B cell (primary cell): ENCODE measurements around the gene CDKN2B. TPM values are rescaled to one million over a fixed set of nuclear protein-coding genes. Genes with fewer than 3 reads are reported as not detected.

Source experiments
- ATAC-seq: fragments of 200-7000 bp; cut with Tn5 transposase; one replicate; pipeline ENCODE4 v1.10.0; 2021; ENCODE audit warnings: low read depth, mild to moderate bottlenecking, moderate number of reproducible peaks, moderate library complexity
- CTCF ChIA-PET: fragments of 350-600 bp; sonication (Branson Sonifier 250); formaldehyde crosslinking; loops from one replicate; lab custom pipeline; 2021; ENCODE audit warnings: antibody characterized with exemption, inconsistent platforms; lab: Charles Lee
- POLR2A ChIA-PET: fragments of 350-600 bp; sonication (Branson Sonifier 250); formaldehyde crosslinking; loops from one replicate; lab custom pipeline; 2021; ENCODE audit warnings: antibody characterized with exemption; lab: Charles Lee
- DNase-seq: peaks from one replicate; pipeline ENCODE4 v3.0.0; 2013
- H2AFZ ChIP-seq: 2 replicates; pipeline ENCODE4 v1.6.1; 2012; ENCODE audit warnings: mild to moderate bottlenecking, low read depth, low read length; ENCODE audit not compliant: insufficient read depth, poor library complexity, severe bottlenecking
- H3K27ac ChIP-seq, 2 donors: 1 replicate in 1 of 2; 2 replicates in 1 of 2; pipeline ENCODE4 v1.5.1; 2012 to 2013; ENCODE audit warnings: low read length in 2 of 2, mild to moderate bottlenecking in 2 of 2, moderate library complexity in 1 of 2
- H3K27me3 ChIP-seq, 4 experiments: fragments of 200-600 bp in 1 of 4; sonication (generic) in 1 of 4; replicated peaks in 1 of 4; 1 replicate in 2 of 4; 2 replicates in 2 of 4; pipeline versions ENCODE4 v1.6.1 to v1.7.0; 2013 to 2016; ENCODE audit warnings: low read length in 3 of 4, mild to moderate bottlenecking in 2 of 4, mixed read lengths in 1 of 4, moderate library complexity in 1 of 4; ENCODE audit not compliant: insufficient read depth in 4 of 4, control insufficient read depth in 3 of 4; ENCODE audit errors: control extremely low read depth in 1 of 4
- H3K36me3 ChIP-seq, 2 experiments: replicated peaks in 1 of 2; 1 replicate in 1 of 2; 2 replicates in 1 of 2; pipeline versions ENCODE4 v1.6.1 to v1.7.1; 2013; ENCODE audit warnings: low read length in 1 of 2; ENCODE audit not compliant: insufficient read depth in 2 of 2, control insufficient read depth in 1 of 2; ENCODE audit errors: control extremely low read depth in 1 of 2, extremely low read depth in 1 of 2
- H3K4me1 ChIP-seq, 2 donors: fragments of 200-600 bp in 1 of 2; sonication (generic) in 1 of 2; 1 replicate in 1 of 2; 2 replicates in 1 of 2; pipeline versions ENCODE4 v1.5.1 to v1.6.1; 2013 to 2017; ENCODE audit warnings: low read length in 2 of 2; ENCODE audit not compliant: control insufficient read depth in 2 of 2, insufficient read depth in 2 of 2
- H3K4me2 ChIP-seq: replicated peaks from 2 replicates; pipeline ENCODE3; 2012; ENCODE audit warnings: mild to moderate bottlenecking, low read depth, low read length; ENCODE audit not compliant: poor library complexity, severe bottlenecking
- H3K4me3 ChIP-seq, 5 experiments: fragments of 200-600 bp in 1 of 5; sonication (generic) in 1 of 5; 1 replicate in 3 of 5; 2 replicates in 2 of 5; pipeline versions ENCODE4 v1.5.1 to v1.7.0; 2011 to 2016; ENCODE audit warnings: low read length in 4 of 5, mild to moderate bottlenecking in 4 of 5, low read depth in 2 of 5, control low read depth in 1 of 5, moderate library complexity in 1 of 5; ENCODE audit not compliant: insufficient read depth in 1 of 5; ENCODE audit errors: control extremely low read depth in 1 of 5, extremely low read depth in 1 of 5
- H3K79me2 ChIP-seq: fragments of 200-600 bp; sonication (generic); one replicate; pipeline ENCODE4 v1.6.0; 2016; ENCODE audit warnings: low read length; ENCODE audit not compliant: control insufficient read depth, insufficient read depth
- H3K9ac ChIP-seq: fragments of 200-600 bp; sonication (generic); 2 replicates; pipeline ENCODE4 v1.6.1; 2017; ENCODE audit warnings: mild to moderate bottlenecking, low read length, moderate library complexity
- H3K9me3 ChIP-seq, 3 donors: one replicate each; pipeline versions ENCODE4 v1.6.1 to v1.7.1; 2013; ENCODE audit warnings: low read length in 2 of 3; ENCODE audit not compliant: control insufficient read depth in 2 of 3, insufficient read depth in 1 of 3; ENCODE audit errors: control extremely low read depth in 1 of 3
- H4K20me1 ChIP-seq: 2 replicates; pipeline ENCODE4 v1.6.0; 2012; ENCODE audit warnings: mild to moderate bottlenecking, low read length; ENCODE audit not compliant: insufficient read depth, control insufficient read depth, poor library complexity, severe bottlenecking
- H3K27ac Mint-ChIP-seq: one replicate; pipeline ENCODE4 v1.8.0; 2021; ENCODE audit warnings: mixed read lengths
- H3K27me3 Mint-ChIP-seq: one replicate; pipeline ENCODE4 v1.8.0; 2021; ENCODE audit warnings: mixed read lengths
- H3K4me1 Mint-ChIP-seq: one replicate; pipeline ENCODE4 v1.8.0; 2021; ENCODE audit warnings: mixed read lengths
- H3K4me3 Mint-ChIP-seq: one replicate; pipeline ENCODE4 v1.8.0; 2021; ENCODE audit warnings: mixed read lengths
- H3K9me3 Mint-ChIP-seq: one replicate; pipeline ENCODE4 v1.8.0; 2022; ENCODE audit warnings: mixed read lengths; ENCODE audit not compliant: insufficient read depth
- CTCF ChIP-seq: fragments of 200-600 bp; IDR thresholded peaks from one replicate; pipeline ENCODE4 v1.8.0; 2022; ENCODE audit warnings: antibody characterized with exemption, mild to moderate bottlenecking
- EZH2 ChIP-seq: IDR thresholded peaks from 2 replicates; pipeline ENCODE4 v1.6.1; 2012; ENCODE audit warnings: borderline replicate concordance, low read depth, mild to moderate bottlenecking, moderate library complexity, low read length; ENCODE audit not compliant: insufficient read depth, poor library complexity, severe bottlenecking
- WGBS: methylation state at CpG from one replicate; pipeline ENCODE4 v1.1.5; 2013; ENCODE audit warnings: missing lambda C conversion rate; ENCODE audit not compliant: insufficient coverage; 5-methylcytosine and 5-hydroxymethylcytosine counted together
- intact Hi-C: fragments of 100-400 bp; cut with micrococcal nuclease; formaldehyde crosslinking; loops from one replicate; pipeline ENCODE4 v1.10.0; 2022
- polyA plus RNA-seq: library from polyadenylated mRNA; depleted of rRNA; stranded (reverse); fragments of >200 nt; gene quantifications from 2 replicates; pipeline ENCODE4 v1.2.3, GENCODE V29; 2012
- total RNA-seq, 2 donors: library from RNA; stranded (reverse); fragments of 120-200 nt in 1 of 2; gene quantifications; 1 replicate in 1 of 2; 2 replicates in 1 of 2; pipeline versions ENCODE4 v1.2.3 to v1.2.4, GENCODE V29; 2013 to 2022

The CDKN2B gene
- total and polyA plus RNA-seq, 2 donors (not counting 1 experiment from before 2014, with no cell fraction given): 0.36 to 0.42 TPM

DNA sequence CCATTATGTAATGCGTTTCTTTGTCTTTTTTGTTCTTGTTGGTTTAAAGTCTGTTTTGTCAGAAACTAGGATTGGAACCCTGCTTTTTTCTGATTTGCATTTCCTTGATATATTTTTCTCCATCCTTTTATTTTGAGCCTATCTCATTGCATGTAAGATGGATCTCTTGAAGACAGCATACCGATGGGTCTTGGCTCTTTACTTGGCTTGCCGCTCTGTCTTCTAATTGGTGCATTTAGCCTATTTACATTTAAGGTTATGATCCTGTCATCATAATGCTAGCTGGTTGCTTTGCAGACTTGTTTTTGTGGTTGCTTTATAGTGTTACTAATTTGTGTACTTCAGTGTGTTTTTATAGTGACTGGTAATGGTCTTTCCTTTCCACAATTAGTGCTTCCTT is 13.3 kb upstream of the CDKN2B start:
- Mint-ChIP-seq H3K27ac (no peak overlapping the region), H3K9me3 (peaks cover 8% of the 10 kb centered on the region), H3K4me3 (no peak overlapping the region), H3K4me1 (no peaks in the 10 kb centered on the region), H3K27me3 (peaks cover 9% of the 10 kb centered on the region)
- no peak overlapping the region for H2AFZ ChIP-seq
- no peaks in the 10 kb centered on the region for H3K36me3 ChIP-seq
- H3K9me3 ChIP-seq: peaks cover 0 to 3% (median 0%) of the 10 kb centered on the region in 3 donors
- H3K4me3 ChIP-seq: no peak overlapping the region
- H3K4me2 ChIP-seq: no peak overlapping the region
- DNase-seq (no peak), ATAC-seq (no peak)
- no CpG with 5 or more reads among the region's 3 CpGs for WGBS
- H3K27me3 ChIP-seq: no peaks in the 10 kb centered on the region
- peaks cover 5% of the 10 kb centered on the region for H3K79me2 ChIP-seq
- no peak overlapping the region for H3K27ac ChIP-seq
- intact Hi-C loops: no loop called here
- H3K4me1 ChIP-seq: no peaks in the 10 kb centered on the region
- H3K9ac ChIP-seq: no peak overlapping the region
- CTCF ChIA-PET: no interaction called here
- POLR2A ChIA-PET: no interaction called here
- TF ChIP-seq EZH2: no peak
- no peak for TF ChIP-seq CTCF
- no peaks in the 10 kb centered on the region for H4K20me1 ChIP-seq

DNA sequence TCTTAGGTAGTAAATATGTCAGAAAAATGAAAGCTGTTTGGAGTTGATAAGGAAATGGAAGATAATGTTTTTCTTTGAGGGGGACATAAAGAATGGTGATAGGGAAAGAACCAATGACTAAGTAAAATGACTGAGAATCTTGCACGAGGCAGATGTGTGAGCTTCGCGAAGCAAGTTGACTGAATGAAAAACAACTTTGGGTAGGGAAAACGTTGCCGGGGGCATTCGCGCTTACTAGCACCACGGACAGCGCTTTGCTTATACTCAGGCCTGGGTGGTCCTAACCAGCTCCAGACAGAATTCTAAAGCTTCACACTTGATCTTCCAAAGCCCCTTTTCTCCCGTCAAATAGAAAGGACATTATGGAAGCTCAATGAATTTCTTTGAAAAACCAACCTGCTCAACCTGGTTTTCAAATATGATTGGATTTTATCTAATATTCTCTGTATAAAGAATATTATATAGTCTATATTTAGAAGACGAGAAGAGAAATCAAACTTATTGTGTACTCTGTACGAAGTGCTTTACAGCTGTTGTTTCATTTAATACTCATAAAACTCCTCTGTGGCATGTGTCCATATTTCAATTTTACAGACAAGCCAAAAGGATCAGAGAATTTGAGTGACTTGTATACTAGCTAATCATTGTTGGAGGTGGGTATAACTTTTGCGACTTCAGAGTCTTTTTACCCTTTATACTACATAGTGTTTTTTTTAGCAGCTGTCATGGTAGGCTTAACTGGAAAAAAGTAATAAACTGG is 1.9 kb upstream of the CDKN2B start:
- H3K4me1 ChIP-seq: peaks cover 16 to 20% of the 10 kb centered on the region in 2 donors
- H3K27me3 ChIP-seq: peaks cover 0 to 33% (median 28%) of the 10 kb centered on the region in 4 experiments
- POLR2A ChIA-PET: no interaction called here
- CTCF ChIA-PET: interaction anchor here (0.6 to 6.0 kb wide), 7 partner anchors 26 to 236 kb away, joined by 3 to 105 read pairs (median 6); no protein-coding TSS in a partner anchor
- WGBS: 13% methylated on average over 9 of the region's 13 CpGs
- no peak overlapping the region for H3K4me2 ChIP-seq
- no peak overlapping the region for H3K4me3 ChIP-seq
- no peaks in the 10 kb centered on the region for H3K36me3 ChIP-seq
- no peak for TF ChIP-seq EZH2
- no peak for TF ChIP-seq CTCF
- H2AFZ ChIP-seq: no peak overlapping the region
- intact Hi-C loops: no loop called here
- H3K9ac ChIP-seq: no peak overlapping the region
- Mint-ChIP-seq H3K4me1 (peaks cover 16% of the 10 kb centered on the region), H3K27ac (no peak overlapping the region), H3K9me3 (no peaks in the 10 kb centered on the region), H3K27me3 (peaks cover 16% of the 10 kb centered on the region), H3K4me3 (no peak overlapping the region)
- no peak overlapping the region for H3K27ac ChIP-seq
- ATAC-seq (no peak), DNase-seq (peak; percentile 37)
- H3K9me3 ChIP-seq: peaks cover 0 to 10% (median 0%) of the 10 kb centered on the region in 3 donors
- H3K79me2 ChIP-seq: no peaks in the 10 kb centered on the region
- H4K20me1 ChIP-seq: peaks cover 1% of the 10 kb centered on the region
